GM21529 (cell line): Measurements from ENCODE around the gene MRPS7.

Source experiments
- ATAC-seq: cut with Tn5 transposase; IDR thresholded peaks from one replicate; pipeline ENCODE4 v1.9.1; 2021; ENCODE audit not compliant: unreplicated experiment

MRPS7 gene

GRCh38 chr17:75307957-75308731 is 46.5 kb downstream of the MRPS7 start:
- no peak for ATAC-seq

- no peak for ATAC-seq
Measured at GRCh38 chr17:75308732-75309629, 47.3 kb downstream of the MRPS7 start.

- peak; percentile 68 for ATAC-seq
Measured at GRCh38 chr17:75313941-75314551, 52.4 kb downstream of the MRPS7 start.

GRCh38 chr17:75315541-75316243 is 54.0 kb downstream of the MRPS7 start:
- no peak for ATAC-seq
